22Rv1 (cell line): ENCODE measurements around the gene HIPK2.

ENCODE experiments used
- H3K27ac ChIP-seq: fragments of 450-650 bp; 2 replicates; pipeline ENCODE4 v1.5.1; 2017
- CTCF ChIP-seq: fragments of 450-650 bp; IDR thresholded peaks from 2 replicates; pipeline ENCODE4 v1.5.1; 2017; ENCODE audit warnings: mild to moderate bottlenecking
- ZFX ChIP-seq: fragments of 450-650 bp; IDR thresholded peaks from 2 replicates; pipeline ENCODE4 v1.6.1; 2017; ENCODE audit warnings: antibody characterized with exemption, borderline replicate concordance

The HIPK2 gene

GRCh38 chr7:139542308-139543151, 235.3 kb downstream of the HIPK2 start:
- TF ChIP-seq CTCF (no peak), ZFX (no peak)
- H3K27ac ChIP-seq, result no peak overlapping the region

- TF ChIP-seq ZFX (no peak), CTCF (no peak)
These were observed 236.0 kb downstream of the HIPK2 start for GRCh38 chr7:139541600-139542307.

GRCh38 chr7:139540203-139540602, 237.6 kb downstream of the HIPK2 start:
- TF ChIP-seq ZFX (no peak), CTCF (no peak)
- no peak overlapping the region for H3K27ac ChIP-seq

More at GRCh38 chr7:139541600-139542307, 236.0 kb downstream of the HIPK2 start:
- no peak overlapping the region for H3K27ac ChIP-seq

GRCh38 chr7:139538881-139539635, 238.7 kb downstream of the HIPK2 start:
- H3K27ac ChIP-seq, result no peak overlapping the region
- TF ChIP-seq ZFX, result no peak
- TF ChIP-seq CTCF, result no peak

GRCh38 chr7:139536152-139536551, 241.6 kb downstream of the HIPK2 start:
- H3K27ac ChIP-seq, result no peak overlapping the region
- TF ChIP-seq ZFX (no peak), CTCF (no peak)

- TF ChIP-seq CTCF (no peak), ZFX (no peak)
- H3K27ac ChIP-seq, result no peak overlapping the region
These were observed 242.7 kb downstream of the HIPK2 start for GRCh38 chr7:139534966-139535651.
